Neuronal stem cell (in vitro differentiated cells): ENCODE data around the gene ALG6.

Experiments
- DNase-seq: peaks from one replicate; pipeline ENCODE4 v3.0.0-alpha.2; 2013; ENCODE audit warnings: low spot score
- H2AFZ ChIP-seq: one replicate; pipeline ENCODE4 v1.6.1; 2013; ENCODE audit warnings: mild to moderate bottlenecking, low read length, inconsistent platforms
- H2AK5ac ChIP-seq: 2 replicates; pipeline ENCODE4 v1.6.1; 2013; ENCODE audit warnings: low read depth, mild to moderate bottlenecking, inconsistent platforms, low read length, moderate library complexity, mixed read lengths
- H2BK120ac ChIP-seq: 2 replicates; pipeline ENCODE4 v1.6.1; 2013; ENCODE audit warnings: low read depth, mild to moderate bottlenecking, inconsistent platforms, low read length, moderate library complexity, mixed read lengths
- H2BK12ac ChIP-seq: one replicate; pipeline ENCODE4 v1.6.1; 2013; ENCODE audit warnings: low read length, inconsistent platforms
- H2BK15ac ChIP-seq: 2 replicates; pipeline ENCODE4 v1.6.1; 2013; ENCODE audit warnings: mild to moderate bottlenecking, low read length, inconsistent platforms, mixed read lengths
- H2BK5ac ChIP-seq: one replicate; pipeline ENCODE4 v1.6.1; 2013; ENCODE audit warnings: inconsistent platforms, mild to moderate bottlenecking, low read length, moderate library complexity
- H3K14ac ChIP-seq: one replicate; pipeline ENCODE4 v1.6.1; 2013; ENCODE audit warnings: low read length, inconsistent platforms
- H3K18ac ChIP-seq: 2 replicates; pipeline ENCODE4 v1.6.1; 2013; ENCODE audit warnings: low read length, inconsistent platforms
- H3K23ac ChIP-seq: 2 replicates; pipeline ENCODE4 v1.6.1; 2013; ENCODE audit warnings: low read depth, mild to moderate bottlenecking, mixed read lengths, low read length, inconsistent platforms; ENCODE audit not compliant: poor library complexity
- H3K27ac ChIP-seq: replicated peaks from 3 replicates; pipeline ENCODE4 v1.5.1; 2013; ENCODE audit warnings: low read length, inconsistent platforms
- H3K27me3 ChIP-seq, 3 experiments: 2 replicates each; pipeline ENCODE4 v1.6.1; 2013; ENCODE audit warnings: low read length in 3 of 3, mild to moderate bottlenecking in 2 of 3, inconsistent platforms in 1 of 3, low read depth in 1 of 3, mixed read lengths in 1 of 3, moderate library complexity in 1 of 3; ENCODE audit not compliant: control insufficient read depth in 3 of 3, insufficient read depth in 3 of 3
- H3K36me3 ChIP-seq, 2 donors: replicated peaks in 1 of 2; 2 replicates each; pipeline ENCODE4 v1.6.1; 2013; ENCODE audit warnings: low read length in 2 of 2; ENCODE audit not compliant: control insufficient read depth in 2 of 2, insufficient read depth in 2 of 2
- H3K4ac ChIP-seq: 2 replicates; pipeline ENCODE4 v1.6.1; 2013; ENCODE audit warnings: inconsistent platforms, mild to moderate bottlenecking, low read length, moderate library complexity
- H3K4me1 ChIP-seq, 2 donors: 1 replicate in 1 of 2; 2 replicates in 1 of 2; pipeline ENCODE4 v1.6.1; 2013; ENCODE audit warnings: low read length in 2 of 2, low read depth in 1 of 2; ENCODE audit not compliant: control insufficient read depth in 2 of 2, insufficient read depth in 1 of 2
- H3K4me2 ChIP-seq: one replicate; pipeline ENCODE4 v1.6.1; 2013; ENCODE audit warnings: mild to moderate bottlenecking, low read length, inconsistent platforms; ENCODE audit not compliant: insufficient read depth, poor library complexity, severe bottlenecking
- H3K4me3 ChIP-seq, 2 donors: 2 replicates each; pipeline ENCODE4 v1.5.1; 2013; ENCODE audit warnings: low read length in 2 of 2, mild to moderate bottlenecking in 2 of 2, inconsistent platforms in 1 of 2, moderate library complexity in 1 of 2
- H3K79me1 ChIP-seq: one replicate; pipeline ENCODE4 v1.6.1; 2013; ENCODE audit warnings: low read depth, mild to moderate bottlenecking, inconsistent platforms, low read length, moderate library complexity
- H3K9ac ChIP-seq: one replicate; pipeline ENCODE4 v1.6.1; 2013; ENCODE audit warnings: mild to moderate bottlenecking, low read depth, low read length, inconsistent platforms; ENCODE audit not compliant: poor library complexity
- H3K9me3 ChIP-seq, 2 donors: replicated peaks in 1 of 2; 2 replicates each; pipeline versions ENCODE3 to v1.6.1; 2013; ENCODE audit warnings: low read length in 2 of 2, mild to moderate bottlenecking in 2 of 2, inconsistent platforms in 1 of 2, low read depth in 1 of 2, mixed read lengths in 1 of 2, moderate library complexity in 1 of 2; ENCODE audit not compliant: control insufficient read depth in 2 of 2, insufficient read depth in 1 of 2
- H4K8ac ChIP-seq: one replicate; pipeline ENCODE4 v1.6.1; 2013; ENCODE audit warnings: low read depth, mild to moderate bottlenecking, inconsistent platforms, low read length, moderate library complexity
- H4K91ac ChIP-seq: one replicate; pipeline ENCODE4 v1.6.1; 2013; ENCODE audit warnings: low read length, low read depth, mild to moderate bottlenecking, inconsistent platforms; ENCODE audit not compliant: poor library complexity
- WGBS, 2 donors: extraction: QIAGEN DNeasy Blood & Tissue Kit; methylation state at CpG; one replicate each; pipeline ENCODE4 v1.1.7; 2013; ENCODE audit warnings: missing lambda C conversion rate in 2 of 2, mixed read lengths in 1 of 2; ENCODE audit not compliant: insufficient read length in 2 of 2, insufficient replicate concordance in 1 of 2; ENCODE audit errors: extremely low coverage in 2 of 2; 5-methylcytosine and 5-hydroxymethylcytosine counted together

Gene ALG6

DNA sequence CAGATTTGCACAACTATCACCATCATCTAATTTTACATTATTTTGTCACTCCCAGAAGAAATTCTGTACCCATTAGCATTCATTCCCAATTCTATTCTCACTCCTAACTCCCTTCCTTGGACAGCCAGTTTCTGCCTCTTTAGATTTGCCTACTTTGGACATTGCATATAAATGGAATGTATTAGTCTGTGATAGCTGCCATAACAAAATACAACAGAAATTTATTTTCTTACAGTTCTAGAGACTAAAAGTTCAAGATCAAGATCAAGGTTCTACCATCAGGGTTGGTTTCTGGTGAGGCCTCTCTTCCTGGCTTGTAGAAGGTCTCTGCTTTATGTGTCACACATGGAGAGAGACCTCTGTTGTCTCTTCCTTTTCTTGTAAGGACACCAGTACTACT is 61.9 kb downstream of the ALG6 start:
- Histone ChIP-seq H2BK15ac (no peak overlapping the region), H2BK120ac (no peak overlapping the region), H3K4me1 (no peaks in the 10 kb centered on the region), H3K4me2 (no peak overlapping the region), H2AK5ac (no peak overlapping the region), H3K18ac (no peak overlapping the region), H3K27ac (no peak overlapping the region), H4K8ac (no peak overlapping the region), H3K79me1 (no peaks in the 10 kb centered on the region), H2BK5ac (no peak overlapping the region), H3K9ac (no peak overlapping the region), H3K23ac (no peak overlapping the region), H3K36me3 (peaks cover 1 to 20% of the 10 kb centered on the region in 2 donors), H3K14ac (no peak overlapping the region), H2AFZ (no peak overlapping the region), H4K91ac (no peak overlapping the region), H3K9me3 (peaks cover 3 to 27% of the 10 kb centered on the region in 2 donors), H3K4ac (no peak overlapping the region), H3K4me3 (no peak overlapping the region), H2BK12ac (no peak overlapping the region), H3K27me3 (no peaks in the 10 kb centered on the region)
- DNase-seq = no peak

DNA sequence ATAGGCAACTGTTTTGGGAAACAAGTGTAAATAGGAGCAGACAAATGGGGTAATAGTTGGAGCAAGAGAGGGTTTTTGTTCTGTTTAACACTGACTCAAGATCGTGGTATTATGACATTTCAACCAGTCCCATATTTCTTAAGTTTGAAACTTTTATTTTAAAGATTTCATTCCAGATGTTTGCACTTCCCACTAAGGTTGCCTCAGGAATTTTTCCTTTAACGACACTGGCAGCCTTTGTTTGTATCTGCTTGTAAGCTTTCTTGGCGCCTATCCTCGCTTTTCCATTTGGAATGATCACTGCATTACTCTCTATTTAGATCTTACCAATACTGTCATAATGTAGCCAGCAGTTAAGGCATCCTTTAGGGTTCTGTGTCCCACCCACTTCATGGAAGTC is 67.7 kb downstream of the ALG6 start:
- no peak overlapping the region for H2BK120ac ChIP-seq
- H4K91ac ChIP-seq = no peak overlapping the region
- H3K4me1 ChIP-seq = no peaks in the 10 kb centered on the region
- H3K14ac ChIP-seq = no peak overlapping the region
- H4K8ac ChIP-seq = no peak overlapping the region
- H2AFZ ChIP-seq = no peak overlapping the region
- no peak overlapping the region for H3K4me3 ChIP-seq
- no peak overlapping the region for H2BK5ac ChIP-seq
- H2BK12ac ChIP-seq = no peak overlapping the region
- H2AK5ac ChIP-seq = no peak overlapping the region
- H3K27ac ChIP-seq = no peak overlapping the region
- peaks cover 0 to 30% of the 10 kb centered on the region in 2 donors for H3K36me3 ChIP-seq
- H3K18ac ChIP-seq = no peak overlapping the region
- no CpG with 5 or more reads among the region's 4 CpGs for WGBS, 2 donors
- H3K4me2 ChIP-seq = no peak overlapping the region
- H3K9ac ChIP-seq = no peak overlapping the region
- H3K4ac ChIP-seq = no peak overlapping the region
- DNase-seq = no peak
- no peak overlapping the region for H2BK15ac ChIP-seq
- H3K27me3 ChIP-seq = no peaks in the 10 kb centered on the region
- peaks cover 0 to 17% of the 10 kb centered on the region in 2 donors for H3K9me3 ChIP-seq
- H3K23ac ChIP-seq = no peak overlapping the region
- H3K79me1 ChIP-seq = no peaks in the 10 kb centered on the region

DNA sequence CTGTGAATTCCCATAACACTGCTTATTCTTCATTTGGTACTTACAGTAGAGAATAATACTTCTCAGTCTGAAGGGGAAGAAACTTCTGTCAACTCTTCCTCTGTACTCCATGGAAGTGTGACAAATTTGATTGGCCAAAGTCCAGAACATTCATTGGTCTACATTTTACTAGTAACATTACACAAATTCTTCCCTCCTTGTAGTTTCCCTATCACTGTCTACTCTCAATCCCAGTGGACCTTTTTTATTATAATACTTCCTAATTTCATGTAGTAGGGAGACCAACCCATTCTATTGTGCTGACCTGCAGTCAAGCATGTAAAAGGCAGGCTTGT is 74.7 kb downstream of the ALG6 start:
- Histone ChIP-seq H3K23ac (no peak overlapping the region), H3K4me2 (no peak overlapping the region), H2AK5ac (no peak overlapping the region), H3K14ac (no peak overlapping the region), H2BK12ac (no peak overlapping the region), H3K27me3 (no peaks in the 10 kb centered on the region), H3K9me3 (no peaks in the 10 kb centered on the region), H3K9ac (no peak overlapping the region), H3K4me3 (no peak overlapping the region), H2AFZ (no peak overlapping the region), H3K27ac (no peak overlapping the region), H4K91ac (no peak overlapping the region), H2BK15ac (no peak overlapping the region), H2BK120ac (no peak overlapping the region), H3K79me1 (no peaks in the 10 kb centered on the region), H3K4ac (no peak overlapping the region), H3K36me3 (peaks cover 0 to 19% of the 10 kb centered on the region in 2 donors), H3K18ac (no peak overlapping the region), H2BK5ac (no peak overlapping the region), H4K8ac (no peak overlapping the region), H3K4me1 (no peaks in the 10 kb centered on the region)
- DNase-seq = no peak

DNA sequence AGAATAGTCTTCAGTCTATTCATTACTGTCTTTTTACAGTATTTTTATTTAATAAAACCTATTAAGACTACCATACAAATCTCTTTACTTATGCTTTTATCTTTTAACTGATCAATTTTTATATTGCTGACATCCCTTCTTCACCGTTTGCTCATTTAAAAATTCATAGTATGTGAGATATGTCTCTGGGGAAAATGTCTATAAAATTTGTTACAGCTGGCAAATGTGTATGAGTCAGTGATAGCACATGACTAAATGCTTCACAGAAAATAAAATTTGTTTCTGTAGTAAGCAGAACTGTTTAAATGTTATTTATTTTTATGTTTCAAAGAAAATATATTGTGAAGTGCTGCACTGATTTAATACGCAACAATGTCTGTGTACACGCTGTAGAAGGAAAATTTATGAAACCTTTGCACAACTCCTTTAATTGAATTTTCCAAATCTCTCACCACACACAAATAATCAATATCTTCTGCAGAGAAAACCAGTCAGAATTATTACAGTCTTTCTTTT is 81.4 kb downstream of the ALG6 start:
- Histone ChIP-seq H3K23ac (no peak overlapping the region), H3K9me3 (no peaks in the 10 kb centered on the region), H3K4ac (no peak overlapping the region), H2BK5ac (no peak overlapping the region), H2BK15ac (no peak overlapping the region), H2AK5ac (no peak overlapping the region), H2AFZ (no peak overlapping the region), H3K9ac (no peak overlapping the region), H3K36me3 (peaks cover 0 to 41% of the 10 kb centered on the region in 2 donors), H3K79me1 (no peaks in the 10 kb centered on the region), H3K4me1 (no peaks in the 10 kb centered on the region), H3K4me2 (no peak overlapping the region), H3K14ac (no peak overlapping the region), H2BK12ac (no peak overlapping the region), H4K91ac (no peak overlapping the region), H3K27ac (no peak overlapping the region), H3K4me3 (no peak overlapping the region), H3K27me3 (no peaks in the 10 kb centered on the region), H3K18ac (no peak overlapping the region), H4K8ac (no peak overlapping the region), H2BK120ac (no peak overlapping the region)
- no CpG with 5 or more reads among the region's 3 CpGs for WGBS, 2 donors
- DNase-seq = no peak
